GM18519 (cell line): ENCODE results near the gene CALML3.

Experiments used
- ATAC-seq: cut with Tn5 transposase; IDR thresholded peaks from one replicate; pipeline ENCODE4 v1.9.1; 2021; ENCODE audit warnings: mild to moderate bottlenecking, moderate library complexity; ENCODE audit not compliant: unreplicated experiment, low FRiP score

Gene CALML3

GRCh38 chr10:5536486-5537081 is 11.8 kb downstream of the CALML3 start:
- no peak for ATAC-seq

DNA sequence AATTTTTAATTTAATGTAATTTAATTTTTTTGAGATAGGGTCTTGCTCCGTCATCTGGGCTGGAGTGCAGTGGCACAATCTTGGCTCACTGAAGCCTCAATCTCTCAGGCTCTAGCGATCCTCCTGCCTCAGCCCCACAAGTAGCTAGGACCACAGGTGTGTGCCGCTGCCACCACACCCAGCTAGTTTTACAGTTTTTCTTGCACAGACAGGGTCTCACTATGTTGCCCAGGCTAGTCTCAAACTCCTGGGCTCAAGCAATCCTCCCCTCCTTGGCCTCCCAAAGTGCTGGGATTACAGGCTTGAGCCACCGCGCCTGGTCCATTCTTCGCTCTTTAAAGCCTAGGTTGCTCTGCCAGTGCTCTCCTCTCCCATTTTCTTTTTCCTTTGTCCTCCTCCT is 12.9 kb downstream of the CALML3 start:
- no peak for ATAC-seq

DNA sequence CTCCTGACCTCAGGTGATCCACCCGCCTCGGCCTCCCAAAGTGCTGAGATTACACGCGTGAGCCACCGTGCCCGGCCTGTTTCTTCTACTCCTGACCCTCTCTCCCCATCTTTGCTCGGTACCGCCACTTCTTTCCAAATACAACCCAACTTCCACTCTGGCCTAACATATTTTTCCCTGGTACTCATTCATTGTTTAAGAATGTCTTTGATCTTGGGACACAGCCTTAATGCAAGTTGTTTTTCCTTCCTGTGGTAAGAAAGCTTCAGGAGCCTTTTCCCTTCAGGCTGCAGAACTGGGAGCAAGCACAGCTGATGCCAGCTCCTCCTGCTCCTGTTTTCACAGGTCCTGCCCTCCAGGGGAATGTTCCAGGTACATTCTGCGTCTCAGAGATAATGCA is 13.7 kb downstream of the CALML3 start:
- ATAC-seq = no peak

- ATAC-seq = no peak
Measured at GRCh38 chr10:5538892-5539651, 14.3 kb downstream of the CALML3 start.

DNA sequence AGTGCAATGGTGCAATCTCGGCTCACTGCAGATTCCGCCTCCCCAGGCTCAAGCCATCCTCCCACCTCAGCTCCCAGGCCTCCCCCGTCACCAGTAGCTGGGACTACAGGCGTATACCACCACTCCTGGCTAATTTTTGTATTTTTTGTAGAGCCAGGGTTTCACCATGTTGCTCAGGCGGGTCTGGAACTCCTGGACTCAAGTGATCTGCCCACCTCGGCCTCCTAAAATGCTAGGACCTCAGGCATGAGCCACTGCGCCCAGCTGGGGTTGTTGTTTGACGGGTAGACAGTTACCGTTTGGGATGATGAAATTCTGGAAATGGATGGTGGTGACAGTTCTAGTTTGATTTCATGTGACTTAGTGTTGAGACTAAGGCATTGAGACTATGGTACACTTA is 15.3 kb downstream of the CALML3 start:
- no peak for ATAC-seq

DNA sequence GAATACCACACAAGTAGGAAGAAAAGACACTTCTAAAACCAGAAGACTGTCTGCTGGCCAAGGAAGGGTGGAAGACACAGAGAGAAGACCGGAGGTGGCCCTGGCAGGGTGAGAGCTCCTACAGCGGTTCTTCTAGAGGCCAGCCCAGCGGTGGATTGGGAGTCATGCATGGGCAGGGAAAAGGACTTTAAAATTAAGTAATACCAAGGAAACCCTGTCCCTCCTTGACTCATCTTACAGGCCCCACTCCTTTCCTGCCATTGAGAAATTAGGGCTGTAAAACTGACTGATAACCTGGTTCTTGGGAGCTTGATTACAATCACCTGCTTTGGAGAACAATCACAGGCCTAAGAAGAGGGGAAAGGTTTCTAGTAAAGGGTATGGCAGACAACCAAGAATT is 16.1 kb downstream of the CALML3 start:
- no peak for ATAC-seq

- ATAC-seq = no peak
Measured at GRCh38 chr10:5542100-5542499, 17.3 kb downstream of the CALML3 start.

DNA sequence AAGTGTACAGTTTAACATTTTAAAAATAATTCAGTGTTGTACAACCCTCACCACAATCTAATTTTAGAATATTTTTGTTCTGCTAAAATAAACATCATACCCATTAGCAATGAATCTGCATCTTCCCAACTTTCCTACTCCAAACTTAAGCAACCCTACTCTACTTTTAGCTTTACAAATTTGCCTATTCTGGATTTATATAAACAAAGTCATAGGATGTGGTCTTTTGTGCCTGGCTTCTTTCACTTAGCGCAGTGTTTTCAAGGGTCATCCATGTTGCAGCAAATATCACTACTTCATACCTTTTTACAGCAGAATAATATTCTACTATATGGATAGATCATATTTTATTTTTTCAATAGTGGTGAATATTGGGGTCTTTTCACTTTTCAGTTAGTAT is 18.9 kb downstream of the CALML3 start:
- ATAC-seq = no peak

DNA sequence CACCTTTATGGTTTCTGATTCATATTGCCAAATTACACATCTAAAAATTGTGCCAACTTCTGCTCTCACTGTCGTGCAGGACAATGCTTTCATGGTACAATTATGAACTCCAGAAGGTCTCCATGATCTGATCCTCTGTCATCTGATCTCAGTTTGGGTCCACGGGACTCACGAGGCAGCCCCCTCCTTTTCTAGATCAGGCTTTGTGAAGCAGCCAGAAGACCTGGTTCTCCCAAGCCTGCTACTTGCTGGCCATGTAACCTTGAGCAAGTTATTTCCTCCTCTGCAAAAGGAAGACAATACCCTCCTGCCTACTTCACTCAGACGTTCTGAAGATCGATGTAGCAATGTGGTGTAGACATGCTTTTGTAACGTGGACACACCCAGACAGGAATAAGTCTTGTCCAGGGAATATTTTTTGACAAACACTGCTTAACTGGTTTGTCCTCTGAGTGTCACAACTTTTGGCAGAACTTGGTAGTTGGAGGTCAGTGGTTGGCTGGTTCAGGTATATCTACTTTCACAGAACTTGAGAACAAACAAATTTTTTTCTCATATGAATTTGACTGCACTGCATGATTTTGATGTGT is 19.6 kb downstream of the CALML3 start:
- ATAC-seq = no peak

- no peak for ATAC-seq
Measured at GRCh38 chr10:5545011-5545410, 20.2 kb downstream of the CALML3 start.

DNA sequence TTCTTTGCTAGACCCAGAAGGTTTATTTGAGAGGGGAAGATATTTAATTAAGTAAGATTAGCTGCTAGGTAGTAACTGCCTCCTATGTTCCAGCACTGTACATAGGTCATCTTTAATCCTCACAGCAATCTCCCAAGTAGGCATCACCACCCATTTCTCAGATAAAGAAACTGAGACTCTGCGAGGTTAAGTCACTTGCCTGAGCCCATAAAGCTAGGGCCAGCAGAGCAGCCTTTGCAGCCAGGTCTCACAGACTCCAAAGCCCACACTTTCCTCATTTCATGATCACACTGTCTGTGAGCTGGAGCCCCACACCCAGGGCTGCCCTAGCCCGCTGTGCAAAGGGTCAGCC is 20.6 kb downstream of the CALML3 start:
- ATAC-seq = no peak

DNA sequence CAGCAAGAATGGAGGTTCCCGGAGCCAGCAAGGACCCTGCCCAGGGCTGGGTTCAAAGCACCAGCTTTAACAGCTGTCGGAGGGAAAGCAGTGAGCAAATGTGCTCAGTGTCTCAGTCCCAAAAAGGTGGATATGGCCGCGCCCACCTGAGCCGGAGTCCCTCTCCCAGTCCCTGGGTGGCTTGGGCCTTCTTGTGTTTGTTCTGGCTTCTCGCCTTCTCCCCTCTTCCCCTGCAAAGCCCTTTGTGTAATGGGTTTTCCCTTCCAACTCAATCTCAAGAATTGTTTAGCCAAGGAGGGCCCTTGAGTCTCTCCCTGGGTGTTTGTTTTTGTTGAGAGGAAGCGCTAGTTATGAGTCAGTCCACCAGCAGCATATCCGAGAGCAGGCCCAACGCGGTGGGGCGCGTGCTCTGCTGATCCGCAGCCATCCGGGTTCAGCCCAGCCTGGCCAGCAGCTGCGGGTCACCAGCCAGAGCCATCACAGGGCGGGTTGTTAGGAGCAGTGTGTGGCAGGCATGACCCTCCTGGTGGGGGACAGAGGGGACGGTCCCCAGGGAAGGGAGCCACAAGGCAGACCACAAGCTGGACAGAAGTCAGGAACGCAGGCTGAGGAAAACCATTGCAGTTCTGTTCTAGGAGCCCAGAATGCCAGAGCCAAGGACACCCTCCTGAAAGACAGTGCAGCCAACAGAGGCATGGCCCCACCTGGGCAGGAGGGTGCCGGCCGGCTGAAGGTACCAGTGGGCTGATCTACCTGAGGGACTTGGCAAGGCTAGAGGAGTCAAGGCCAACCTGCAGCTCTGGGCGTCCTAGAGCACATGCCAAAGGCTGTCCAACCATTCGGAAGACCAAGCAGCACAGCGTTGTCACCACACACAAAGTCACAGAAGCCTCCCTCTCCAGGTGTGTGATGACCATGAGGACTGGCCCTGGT is 21.3 kb downstream of the CALML3 start:
- ATAC-seq = no peak

DNA sequence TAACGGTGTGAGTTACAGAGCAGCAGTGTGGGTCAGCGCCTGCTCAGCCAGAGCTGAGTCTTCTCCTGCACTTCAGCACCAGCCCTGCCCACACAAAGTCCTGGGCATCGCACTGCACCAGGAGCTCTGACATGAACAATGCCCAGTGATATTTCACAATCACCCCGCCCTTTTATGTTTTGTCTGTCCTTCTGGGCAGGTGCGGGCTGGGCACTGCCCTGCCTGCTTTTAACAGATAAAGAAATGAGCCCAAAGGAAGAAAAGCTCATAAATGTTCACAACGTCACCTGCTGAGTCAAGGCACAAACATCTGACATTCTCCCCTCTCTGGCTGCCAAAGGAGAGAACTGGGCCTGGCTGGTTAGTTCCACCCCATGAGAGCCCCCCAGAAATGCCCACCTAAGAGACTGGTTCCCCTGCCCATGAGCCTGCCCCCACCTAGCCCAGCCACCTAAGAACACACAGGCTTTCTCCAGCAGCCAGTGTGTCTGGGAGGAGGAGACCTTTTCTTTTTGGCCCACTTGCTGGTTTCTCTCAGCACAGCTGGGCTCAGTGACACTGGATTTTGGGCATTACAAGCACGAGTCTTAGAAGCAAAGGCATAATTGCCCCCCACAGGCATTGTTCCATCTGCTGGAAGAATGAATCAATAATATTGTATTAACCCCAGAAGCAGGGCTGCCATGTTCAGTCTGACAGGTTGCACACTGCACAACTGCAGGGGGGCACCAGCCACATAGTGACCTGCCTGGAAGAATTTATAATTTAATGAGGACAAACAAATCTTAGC is 22.3 kb downstream of the CALML3 start:
- ATAC-seq = no peak

DNA sequence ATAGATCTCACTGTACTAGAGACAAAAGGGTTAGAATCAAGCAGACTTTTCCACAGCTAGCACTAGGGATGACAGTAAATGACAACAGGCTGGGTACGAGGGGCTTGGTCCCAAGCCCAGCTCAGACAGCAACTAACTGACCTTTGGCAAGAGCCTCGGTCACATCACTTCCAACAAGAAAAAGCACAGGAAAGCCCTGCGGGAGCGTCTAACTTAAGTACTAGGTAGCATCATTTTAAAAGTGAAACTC is 22.8 kb downstream of the CALML3 start:
- ATAC-seq = no peak

GRCh38 chr10:5547931-5548660 is 23.3 kb downstream of the CALML3 start:
- no peak for ATAC-seq

DNA sequence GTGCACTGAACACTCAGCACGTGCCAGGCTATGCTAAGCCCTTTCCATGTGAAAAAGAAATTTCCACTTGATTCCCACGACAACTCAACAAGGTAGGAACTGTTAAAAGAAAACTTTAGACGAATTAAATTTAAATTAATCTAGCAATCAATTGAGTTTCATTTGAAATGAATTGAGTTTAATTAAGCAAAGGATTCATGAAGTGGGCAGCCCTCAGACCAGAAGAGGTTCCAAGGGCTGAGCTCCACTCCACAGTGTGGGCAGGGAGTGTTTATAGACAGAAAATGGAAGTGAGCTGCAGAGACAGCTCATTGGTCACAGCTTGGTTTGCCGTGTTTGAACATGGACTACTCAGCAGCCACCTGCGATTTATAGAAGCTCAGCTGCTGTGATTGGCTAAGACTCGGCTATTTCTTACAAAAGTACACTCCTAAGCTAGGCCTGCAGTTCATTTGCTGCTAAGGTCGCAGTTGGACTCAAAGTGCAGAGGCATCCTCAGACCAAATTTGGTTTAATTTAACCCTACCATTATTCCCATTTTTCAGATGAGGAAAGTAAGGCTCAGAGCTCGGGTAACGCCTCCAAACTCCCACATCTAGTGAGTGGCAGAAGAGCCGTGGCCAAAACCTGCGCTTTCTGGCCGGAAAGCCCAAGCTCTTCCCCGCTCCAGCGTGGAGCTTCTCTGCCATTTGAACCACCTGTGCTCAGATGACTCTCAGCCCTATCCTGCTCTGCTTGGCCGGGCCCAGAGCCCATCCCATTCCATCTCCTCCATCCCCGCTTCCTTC is 24.9 kb downstream of the CALML3 start:
- no peak for ATAC-seq

- ATAC-seq = no peak
Measured at GRCh38 chr10:5550250-5550545, 25.4 kb downstream of the CALML3 start.

DNA sequence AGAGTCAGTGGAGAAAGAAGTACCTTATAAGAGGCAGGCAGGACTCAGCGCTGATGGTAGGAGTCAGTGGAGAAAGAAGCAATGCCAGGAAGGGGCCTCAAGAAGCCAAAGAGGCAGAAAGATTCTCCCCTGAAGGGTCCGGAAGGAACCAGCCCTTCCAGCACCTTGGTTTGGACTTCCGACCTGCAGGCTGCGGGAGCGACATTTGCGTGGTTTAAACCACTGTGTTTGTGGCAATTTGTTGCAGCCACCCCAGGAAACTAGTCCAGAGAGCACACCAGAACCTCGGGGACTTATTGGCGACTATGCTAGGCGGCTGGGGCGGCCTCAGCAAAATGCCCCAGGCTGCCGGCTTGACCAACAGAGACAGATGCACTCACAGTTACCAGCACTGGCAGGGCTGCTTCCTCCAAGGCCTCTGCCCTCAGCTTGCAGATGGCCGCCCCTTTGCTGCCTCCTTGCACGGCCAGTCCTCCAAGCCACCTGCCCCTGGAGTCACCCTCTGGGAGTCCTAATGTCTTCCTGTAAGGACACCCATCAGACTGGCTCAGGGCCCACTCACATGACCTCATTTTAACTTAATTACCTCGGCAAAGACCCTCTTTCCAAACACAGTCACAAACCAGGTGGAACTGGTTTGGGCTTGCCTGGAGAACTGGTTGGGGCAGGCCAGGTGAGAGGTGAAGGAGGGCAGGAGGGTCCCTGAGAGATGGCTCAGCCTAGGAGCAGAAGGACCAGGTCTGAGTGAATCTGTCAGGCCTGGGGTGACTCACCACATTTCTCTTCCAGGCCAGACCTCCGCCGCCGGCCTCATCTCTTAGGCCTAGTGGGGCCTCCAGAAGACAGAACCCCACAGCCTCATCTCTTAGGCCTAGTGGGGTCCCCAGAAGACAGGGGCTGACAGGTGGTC is 26.1 kb downstream of the CALML3 start:
- no peak for ATAC-seq
